Erythroblast (primary cell): ENCODE measurements around the gene SLC39A11.

Source experiments
- GATA1 ChIP-seq: IDR thresholded peaks from 2 replicates; pipeline ENCODE4 v1.6.1; 2011; ENCODE audit warnings: low read depth, mild to moderate bottlenecking, control low read depth, low read length, moderate library complexity
- POLR2A ChIP-seq: IDR thresholded peaks from 2 replicates; pipeline ENCODE4 v1.6.1; 2011; ENCODE audit warnings: mild to moderate bottlenecking, low read length

DNA sequence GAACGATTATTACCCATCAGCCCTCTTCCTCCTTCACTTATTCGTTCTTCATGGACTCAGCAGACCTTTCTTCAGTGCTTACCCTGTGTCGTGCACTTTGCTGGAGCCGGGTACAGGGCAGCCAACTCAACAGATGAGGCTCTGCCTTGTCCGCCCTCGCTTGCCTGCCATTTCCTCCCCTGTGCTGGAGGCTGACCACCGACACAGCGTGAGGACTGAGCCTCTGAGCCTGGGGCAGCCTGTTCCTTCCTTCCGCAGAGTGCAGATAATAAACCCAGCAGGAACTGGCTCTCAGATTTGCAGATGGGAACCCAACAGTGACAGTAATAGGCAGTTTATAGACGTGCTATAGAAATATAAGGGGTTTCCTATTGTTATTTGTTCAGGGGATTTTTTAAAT is 7.0 kb upstream of the SLC39A11 start:
- TF ChIP-seq POLR2A (no peak), GATA1 (no peak)
